Keratinocyte (primary cell): ENCODE measurements around the gene SESTD1. TPM values are rescaled to one million over a fixed set of nuclear protein-coding genes. Genes with fewer than 3 reads are reported as not detected.

Source experiments
- DNase-seq: peaks from one replicate; pipeline ENCODE4 v3.0.0-alpha.2; 2011; ENCODE audit warnings: low read depth, missing footprints, low spot score
- FAIRE-seq: peaks from 2 replicates; lab custom pipeline; 2011; peaks lifted over from hg19 to GRCh38; lab: Jason Lieb, UNC
- H2AFZ ChIP-seq: 2 replicates; pipeline ENCODE4 v1.6.0; 2012; ENCODE audit warnings: low read length, control low read depth, inconsistent platforms; ENCODE audit not compliant: control insufficient read depth
- H3K27ac ChIP-seq: 2 replicates; pipeline ENCODE4 v1.5.1; 2011; ENCODE audit warnings: low read length; ENCODE audit not compliant: control insufficient read depth, insufficient read depth
- H3K27me3 ChIP-seq: 3 replicates; pipeline ENCODE4 v1.6.0; 2011; ENCODE audit warnings: low read length; ENCODE audit not compliant: control insufficient read depth, insufficient read depth; ENCODE audit errors: extremely low read depth
- H3K36me3 ChIP-seq, 2 experiments: 2 replicates in 1 of 2; 3 replicates in 1 of 2; pipeline ENCODE4 v1.5.1; 2011; ENCODE audit warnings: low read length in 2 of 2, mild to moderate bottlenecking in 1 of 2; ENCODE audit not compliant: control insufficient read depth in 2 of 2, insufficient read depth in 2 of 2; ENCODE audit errors: extremely low read depth in 1 of 2
- H3K4me1 ChIP-seq: 3 replicates; pipeline ENCODE4 v1.5.1; 2011; ENCODE audit warnings: low read length; ENCODE audit not compliant: control insufficient read depth, insufficient read depth; ENCODE audit errors: extremely low read depth
- H3K4me2 ChIP-seq: 3 replicates; pipeline ENCODE4 v1.6.0; 2011; ENCODE audit warnings: low read depth, low read length; ENCODE audit not compliant: control insufficient read depth, insufficient read depth; ENCODE audit errors: extremely low read depth
- H3K4me3 ChIP-seq, 3 experiments: fragments of 200-600 bp in 1 of 3; sonication (generic) in 1 of 3; 2 replicates in 2 of 3; 3 replicates in 1 of 3; pipeline ENCODE4 v1.5.1; 2011 to 2016; ENCODE audit warnings: low read length in 3 of 3, mild to moderate bottlenecking in 3 of 3, control low read depth in 2 of 3, inconsistent platforms in 1 of 3, low read depth in 1 of 3, mixed read lengths in 1 of 3, mixed run types in 1 of 3, moderate library complexity in 1 of 3; ENCODE audit not compliant: control insufficient read depth in 2 of 3, insufficient read depth in 2 of 3; ENCODE audit errors: extremely low read depth in 1 of 3
- H3K79me2 ChIP-seq: 2 replicates; pipeline ENCODE4 v1.6.0; 2012; ENCODE audit warnings: low read length; ENCODE audit not compliant: control insufficient read depth, insufficient read depth
- H3K9ac ChIP-seq: 3 replicates; pipeline ENCODE4 v1.6.0; 2011; ENCODE audit warnings: low read length; ENCODE audit not compliant: control insufficient read depth, insufficient read depth; ENCODE audit errors: extremely low read depth
- H3K9me1 ChIP-seq: 3 replicates; pipeline ENCODE4 v1.6.0; 2011; ENCODE audit warnings: low read length; ENCODE audit not compliant: control insufficient read depth, insufficient read depth; ENCODE audit errors: extremely low read depth
- H3K9me3 ChIP-seq: 2 replicates; pipeline ENCODE4 v1.5.1; 2012; ENCODE audit warnings: low read depth, low read length; ENCODE audit not compliant: control insufficient read depth
- H4K20me1 ChIP-seq: 3 replicates; pipeline ENCODE4 v1.6.0; 2011; ENCODE audit warnings: low read length; ENCODE audit not compliant: control insufficient read depth, insufficient read depth; ENCODE audit errors: extremely low read depth
- EZH2 ChIP-seq: IDR thresholded peaks from one replicate; pipeline ENCODE4 v1.6.1; 2012; ENCODE audit warnings: inconsistent platforms, mild to moderate bottlenecking, low read length, moderate library complexity
- dilution Hi-C: fragments of 300-500 bp; cut with MboI; formaldehyde crosslinking; loops from one replicate; pipeline ENCODE4 v1.7.0; 2020; ENCODE audit warnings: low sequenced_read_pairs; ENCODE audit not compliant: extremely low pct_ligation_motif_present
- polyA plus RNA-seq, 5 experiments: library from polyadenylated mRNA; depleted of rRNA in 3 of 5; stranded (reverse) in 3 of 5; stranded (forward) in 1 of 5; unstranded in 1 of 5; fragments of >200 nt; gene quantifications; 1 replicate in 1 of 5; 2 replicates in 3 of 5; 3 replicates in 1 of 5; pipeline versions ENCODE4 v1.2.1 to v1.2.3, GENCODE V29; 2011 to 2012; ENCODE audit warnings: missing spikeins in 2 of 5, low read depth in 1 of 5, low replicate concordance in 1 of 5
- TF ChIP-seq, protein P1 (sequence below), 3 experiments: IDR thresholded peaks in 1 of 3; conservative IDR thresholded peaks in 1 of 3; optimal IDR thresholded peaks in 1 of 3; 2 replicates in 2 of 3; 3 replicates in 1 of 3; pipeline versions ENCODE3 to v1.5.1; 2011; ENCODE audit warnings: low read length in 3 of 3, mild to moderate bottlenecking in 3 of 3, moderate library complexity in 2 of 3, control low read depth in 1 of 3, inconsistent platforms in 1 of 3; ENCODE audit not compliant: insufficient read depth in 2 of 3; ENCODE audit errors: extremely low read depth in 1 of 3

SESTD1 gene
- polyA plus RNA-seq, 1 donor (not counting 4 experiments of a cell fraction or from before 2014, with no cell fraction given), result 22.3 TPM

DNA sequence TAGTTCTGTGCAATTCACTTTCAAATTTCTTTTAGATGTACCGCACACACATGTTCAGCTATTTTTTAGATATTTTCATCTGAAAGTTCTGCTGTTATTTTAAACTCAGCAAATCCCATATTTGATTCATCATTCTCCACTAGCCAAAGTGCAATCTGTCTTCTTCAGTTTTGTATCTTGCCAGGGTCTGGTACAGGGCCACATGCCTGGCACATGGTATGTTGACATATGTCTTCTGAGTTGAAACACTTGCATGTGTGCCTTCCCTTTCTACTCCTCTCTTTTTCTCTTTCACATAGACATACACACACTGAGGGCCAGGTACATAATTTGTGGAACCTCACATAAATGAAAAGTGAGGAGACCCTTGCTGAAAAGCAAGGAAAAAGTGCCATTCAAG, 25.7 kb upstream of the SESTD1 start:
- Histone ChIP-seq H4K20me1 (no peaks in the 10 kb centered on the region), H3K4me1 (no peaks in the 10 kb centered on the region), H3K9ac (no peak overlapping the region), H3K4me2 (no peak overlapping the region), H2AFZ (no peak overlapping the region), H3K9me1 (no peaks in the 10 kb centered on the region), H3K4me3 (no peak overlapping the region), H3K27ac (no peak overlapping the region), H3K9me3 (no peaks in the 10 kb centered on the region), H3K79me2 (no peaks in the 10 kb centered on the region), H3K36me3 (no peaks in the 10 kb centered on the region), H3K27me3 (no peaks in the 10 kb centered on the region)
- no peak for DNase-seq
- TF ChIP-seq EZH2, result no peak
- TF ChIP-seq, protein P1, sequence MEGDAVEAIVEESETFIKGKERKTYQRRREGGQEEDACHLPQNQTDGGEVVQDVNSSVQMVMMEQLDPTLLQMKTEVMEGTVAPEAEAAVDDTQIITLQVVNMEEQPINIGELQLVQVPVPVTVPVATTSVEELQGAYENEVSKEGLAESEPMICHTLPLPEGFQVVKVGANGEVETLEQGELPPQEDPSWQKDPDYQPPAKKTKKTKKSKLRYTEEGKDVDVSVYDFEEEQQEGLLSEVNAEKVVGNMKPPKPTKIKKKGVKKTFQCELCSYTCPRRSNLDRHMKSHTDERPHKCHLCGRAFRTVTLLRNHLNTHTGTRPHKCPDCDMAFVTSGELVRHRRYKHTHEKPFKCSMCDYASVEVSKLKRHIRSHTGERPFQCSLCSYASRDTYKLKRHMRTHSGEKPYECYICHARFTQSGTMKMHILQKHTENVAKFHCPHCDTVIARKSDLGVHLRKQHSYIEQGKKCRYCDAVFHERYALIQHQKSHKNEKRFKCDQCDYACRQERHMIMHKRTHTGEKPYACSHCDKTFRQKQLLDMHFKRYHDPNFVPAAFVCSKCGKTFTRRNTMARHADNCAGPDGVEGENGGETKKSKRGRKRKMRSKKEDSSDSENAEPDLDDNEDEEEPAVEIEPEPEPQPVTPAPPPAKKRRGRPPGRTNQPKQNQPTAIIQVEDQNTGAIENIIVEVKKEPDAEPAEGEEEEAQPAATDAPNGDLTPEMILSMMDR (optimal IDR thresholded peaks at IDR 0.05 in 1 of 3, IDR thresholded peaks at IDR 0.05 in 1 of 3, conservative IDR thresholded peaks at IDR 0.05 in 1 of 3; ENCODE audit: extremely low read depth in 1 of 3, insufficient read depth in 2 of 3, low read length in 3 of 3), result no peak
- dilution Hi-C loops, result no loop called here
- no peak for FAIRE-seq

DNA sequence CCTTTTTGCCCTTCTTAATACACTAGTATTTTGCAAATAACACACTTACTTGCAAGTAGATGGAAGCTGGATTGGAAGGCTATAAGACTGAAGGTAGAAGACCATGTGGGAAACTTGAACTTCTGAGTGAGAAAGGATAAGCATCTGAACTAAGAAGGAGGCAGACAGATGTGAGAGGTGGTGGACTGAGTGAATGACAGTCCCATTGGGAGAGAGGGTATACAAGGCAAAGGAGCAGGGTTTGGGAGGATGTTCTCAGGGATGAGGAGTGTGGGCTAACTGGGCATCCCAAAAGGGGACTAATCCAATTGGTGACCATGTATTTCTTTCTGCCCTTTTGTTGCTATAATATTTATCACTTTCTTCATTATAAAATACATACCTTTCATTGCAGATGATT, 20.4 kb upstream of the SESTD1 start:
- FAIRE-seq (no peak), DNase-seq (no peak)
- dilution Hi-C loops, result no loop called here
- Histone ChIP-seq H3K4me1 (no peaks in the 10 kb centered on the region), H4K20me1 (no peaks in the 10 kb centered on the region), H3K27ac (no peak overlapping the region), H3K9ac (no peak overlapping the region), H3K36me3 (no peaks in the 10 kb centered on the region), H3K79me2 (no peaks in the 10 kb centered on the region), H3K4me3 (no peak overlapping the region), H3K4me2 (no peak overlapping the region), H3K9me3 (no peaks in the 10 kb centered on the region), H3K9me1 (no peaks in the 10 kb centered on the region), H2AFZ (peak overlapping the region; percentile 9), H3K27me3 (no peaks in the 10 kb centered on the region)
- no peak for TF ChIP-seq EZH2
- TF ChIP-seq, protein P1 (optimal IDR thresholded peaks at IDR 0.05 in 1 of 3, IDR thresholded peaks at IDR 0.05 in 1 of 3, conservative IDR thresholded peaks at IDR 0.05 in 1 of 3; ENCODE audit: extremely low read depth in 1 of 3, insufficient read depth in 2 of 3, low read length in 3 of 3), result no peak
